ENCODE measurements around the gene MNAT1.

MNAT1 gene

DNA sequence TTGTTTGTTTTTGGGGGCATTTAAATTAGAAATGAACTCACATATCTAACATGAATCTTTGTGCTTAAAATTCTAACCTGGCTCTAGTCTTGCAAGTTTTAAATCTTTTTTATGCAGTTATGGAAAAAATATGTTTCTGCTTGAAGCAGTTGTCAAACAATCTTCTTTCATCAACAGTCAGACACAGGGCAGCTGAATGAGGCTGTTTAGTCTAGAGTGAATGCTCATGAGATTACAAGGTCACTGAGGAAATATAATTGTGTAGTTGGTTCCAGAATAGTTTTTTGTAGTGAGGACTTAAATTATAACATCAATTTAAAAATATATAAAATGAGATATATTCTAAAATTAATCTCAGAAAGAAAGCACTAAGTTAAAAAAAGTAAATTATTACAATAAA, 169.8 kb downstream of the MNAT1 start:
- no peak for DNase-seq (ENCODE audit: low read depth)
- TF ChIP-seq, protein P1, sequence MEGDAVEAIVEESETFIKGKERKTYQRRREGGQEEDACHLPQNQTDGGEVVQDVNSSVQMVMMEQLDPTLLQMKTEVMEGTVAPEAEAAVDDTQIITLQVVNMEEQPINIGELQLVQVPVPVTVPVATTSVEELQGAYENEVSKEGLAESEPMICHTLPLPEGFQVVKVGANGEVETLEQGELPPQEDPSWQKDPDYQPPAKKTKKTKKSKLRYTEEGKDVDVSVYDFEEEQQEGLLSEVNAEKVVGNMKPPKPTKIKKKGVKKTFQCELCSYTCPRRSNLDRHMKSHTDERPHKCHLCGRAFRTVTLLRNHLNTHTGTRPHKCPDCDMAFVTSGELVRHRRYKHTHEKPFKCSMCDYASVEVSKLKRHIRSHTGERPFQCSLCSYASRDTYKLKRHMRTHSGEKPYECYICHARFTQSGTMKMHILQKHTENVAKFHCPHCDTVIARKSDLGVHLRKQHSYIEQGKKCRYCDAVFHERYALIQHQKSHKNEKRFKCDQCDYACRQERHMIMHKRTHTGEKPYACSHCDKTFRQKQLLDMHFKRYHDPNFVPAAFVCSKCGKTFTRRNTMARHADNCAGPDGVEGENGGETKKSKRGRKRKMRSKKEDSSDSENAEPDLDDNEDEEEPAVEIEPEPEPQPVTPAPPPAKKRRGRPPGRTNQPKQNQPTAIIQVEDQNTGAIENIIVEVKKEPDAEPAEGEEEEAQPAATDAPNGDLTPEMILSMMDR (IDR thresholded peaks at IDR 0.05; ENCODE audit: low read depth, low read length, missing control alignments), result no peak
- no peak overlapping the region for H3K4me3 ChIP-seq (ENCODE audit: low read depth, low read length)

DNA sequence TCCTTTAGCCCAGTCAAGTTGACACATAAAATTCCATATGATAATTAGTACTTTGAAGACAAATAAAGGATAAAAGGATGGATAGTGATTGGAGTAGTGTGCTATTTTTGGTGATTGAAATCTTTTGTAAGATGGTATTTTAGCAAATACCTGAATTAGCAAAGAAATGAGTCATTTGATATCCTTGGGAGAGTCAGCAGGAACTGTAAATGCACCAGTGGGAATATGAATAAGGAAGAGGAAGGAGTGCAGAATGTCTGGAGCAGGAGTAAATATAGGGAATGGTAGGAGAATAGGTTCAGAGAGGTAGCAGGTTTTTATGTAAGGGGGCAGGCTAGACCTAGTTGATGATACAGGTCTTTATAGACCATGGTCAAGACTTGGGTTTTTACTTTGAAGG, 171.4 kb downstream of the MNAT1 start:
- TF ChIP-seq, protein P1 (IDR thresholded peaks at IDR 0.05; ENCODE audit: low read depth, low read length, missing control alignments), result no peak
- H3K4me3 ChIP-seq (ENCODE audit: low read depth, low read length), result no peak overlapping the region
- DNase-seq (ENCODE audit: low read depth), result no peak

DNA sequence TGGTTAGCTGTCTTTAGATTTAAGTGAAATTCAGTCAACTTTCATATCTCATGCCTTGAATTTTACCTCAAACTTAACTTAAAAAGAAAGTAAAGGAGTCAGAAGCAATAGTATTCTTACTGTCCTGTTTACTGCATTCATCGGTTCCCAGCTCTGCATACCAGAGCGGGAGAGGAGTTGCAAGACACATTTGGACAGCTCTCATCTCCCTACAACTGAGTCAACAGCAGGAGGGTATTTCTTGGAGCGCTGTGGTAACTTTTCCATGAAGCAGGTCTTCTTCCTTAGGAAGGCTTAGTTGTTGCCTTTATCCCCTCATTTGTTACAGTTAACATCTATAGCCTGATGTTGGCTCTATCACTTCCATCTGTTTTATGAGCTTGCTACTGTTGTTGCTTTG, 181.2 kb downstream of the MNAT1 start:
- no peak for DNase-seq (ENCODE audit: low read depth)
- no peak overlapping the region for H3K4me3 ChIP-seq (ENCODE audit: low read depth, low read length)
- TF ChIP-seq, protein P1 (IDR thresholded peaks at IDR 0.05; ENCODE audit: low read depth, low read length, missing control alignments), result no peak

DNA sequence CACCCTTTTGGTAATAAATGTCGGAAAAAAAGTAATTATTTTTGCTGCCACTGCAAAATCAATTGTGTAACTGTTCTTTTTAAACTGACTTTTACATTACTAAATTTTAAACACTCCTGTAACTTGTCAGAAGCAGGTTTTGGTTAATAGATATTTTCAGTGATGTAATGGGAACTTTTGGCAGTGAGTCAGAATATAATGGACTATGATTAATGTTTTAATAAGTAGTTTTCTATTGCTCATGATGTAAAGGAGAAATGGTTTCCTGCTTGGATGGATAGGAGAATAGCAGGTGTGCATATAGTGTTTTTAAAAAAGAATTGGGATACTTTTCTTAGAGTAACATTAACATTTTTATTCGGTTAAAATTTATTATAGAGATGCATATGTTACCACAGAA, 187.5 kb downstream of the MNAT1 start:
- DNase-seq (ENCODE audit: low read depth), result no peak
- no peak overlapping the region for H3K4me3 ChIP-seq (ENCODE audit: low read depth, low read length)

DNA sequence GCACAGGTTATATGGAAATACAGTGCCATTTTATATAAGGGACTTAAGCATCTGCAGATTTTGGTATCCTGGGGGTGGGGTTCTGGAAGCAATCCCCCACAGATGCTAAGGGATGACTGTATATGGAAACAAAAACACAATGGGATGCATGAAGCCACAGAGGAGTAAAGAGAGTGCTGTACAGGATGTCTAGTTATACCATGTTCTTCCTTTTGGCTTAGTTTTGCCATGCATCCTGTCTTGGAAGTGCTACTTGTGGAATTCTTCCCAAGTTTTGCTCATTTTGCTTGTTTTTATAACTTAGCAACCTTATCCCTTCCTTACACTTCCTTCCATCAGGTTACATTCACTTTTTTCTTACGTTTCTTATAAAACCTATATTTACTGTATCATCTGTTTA, 190.7 kb downstream of the MNAT1 start:
- DNase-seq (ENCODE audit: low read depth), result no peak
- TF ChIP-seq, protein P1 (IDR thresholded peaks at IDR 0.05; ENCODE audit: low read depth, low read length, missing control alignments), result no peak
- H3K4me3 ChIP-seq (ENCODE audit: low read depth, low read length), result no peak overlapping the region

More for the DNA sequence above, 187.5 kb downstream of the MNAT1 start:
- TF ChIP-seq, protein P1 (IDR thresholded peaks at IDR 0.05; ENCODE audit: low read depth, low read length, missing control alignments), result no peak

DNA sequence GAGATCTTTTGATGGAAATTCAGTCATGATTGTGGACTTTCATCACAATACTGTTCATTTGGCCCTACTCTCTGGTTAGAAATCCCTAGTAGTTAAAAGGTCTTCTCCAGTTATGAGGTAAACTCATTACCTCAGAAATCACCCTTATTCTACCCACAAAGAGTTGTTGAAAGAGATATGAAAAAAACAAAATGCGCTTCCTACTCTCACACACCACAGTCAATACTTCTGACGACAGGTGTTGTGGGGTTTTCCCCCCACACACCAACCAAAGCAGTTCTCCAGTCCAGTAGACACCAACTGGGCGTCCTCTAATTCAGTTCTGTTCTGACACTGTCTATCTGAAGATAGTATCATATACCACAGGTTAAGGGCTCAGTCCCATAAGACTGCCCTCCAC, 191.4 kb downstream of the MNAT1 start:
- TF ChIP-seq, protein P1 (IDR thresholded peaks at IDR 0.05; ENCODE audit: low read depth, low read length, missing control alignments), result no peak
- no peak overlapping the region for H3K4me3 ChIP-seq (ENCODE audit: low read depth, low read length)
- DNase-seq (ENCODE audit: low read depth), result peak; percentile 51

DNA sequence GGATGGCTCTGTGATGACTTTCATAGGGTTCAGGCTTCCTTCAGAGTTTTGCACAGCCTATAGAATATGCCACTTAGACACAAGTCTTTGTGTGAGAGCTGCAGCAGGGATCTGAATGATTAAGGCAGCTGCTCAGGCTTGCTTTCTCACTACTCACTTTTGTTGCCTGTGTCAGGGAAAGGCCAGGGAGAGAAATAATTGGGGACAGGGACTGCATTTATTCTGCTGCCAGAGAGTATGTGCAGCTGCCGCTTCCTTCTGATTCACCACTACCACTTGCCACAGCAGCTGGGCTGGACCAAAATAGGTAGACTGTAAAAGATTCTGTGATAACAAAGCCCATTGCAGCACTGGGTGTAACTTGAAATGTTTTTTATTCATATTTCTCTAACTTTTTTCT, 196.7 kb downstream of the MNAT1 start:
- no peak overlapping the region for H3K4me3 ChIP-seq (ENCODE audit: low read depth, low read length)
- TF ChIP-seq, protein P1 (IDR thresholded peaks at IDR 0.05; ENCODE audit: low read depth, low read length, missing control alignments), result no peak
- no peak for DNase-seq (ENCODE audit: low read depth)
